Lung (tissue), 12 donors: Measurements from ENCODE around the gene FKBP7. TPM values are rescaled to one million over a fixed set of nuclear protein-coding genes. Genes with fewer than 3 reads are reported as not detected.

Experiments
- ATAC-seq: fragments of 200-7000 bp; cut with Tn5 transposase; one replicate; pipeline ENCODE4 v1.9.1; 2020; ENCODE audit warnings: moderate number of reproducible peaks; ENCODE audit not compliant: insufficient read depth, low FRiP score
- DNase-seq, 3 donors: peaks; one replicate each; pipeline ENCODE4 v3.0.0-alpha.2; 2013 to 2017
- H3K27ac ChIP-seq, 2 donors: one replicate each; pipeline ENCODE4 v1.5.1; 2013; ENCODE audit warnings: mild to moderate bottlenecking in 2 of 2, moderate library complexity in 2 of 2, control low read depth in 1 of 2, inconsistent platforms in 1 of 2, low read depth in 1 of 2, low read length in 1 of 2
- H3K27me3 ChIP-seq, 3 donors: one replicate each; pipeline ENCODE4 v1.5.1; 2013; ENCODE audit warnings: low read length in 2 of 3; ENCODE audit not compliant: control insufficient read depth in 3 of 3, insufficient read depth in 3 of 3
- H3K36me3 ChIP-seq, 4 donors: one replicate each; pipeline ENCODE4 v1.5.1; 2013; ENCODE audit warnings: low read length in 4 of 4, mild to moderate bottlenecking in 1 of 4, moderate library complexity in 1 of 4; ENCODE audit not compliant: control insufficient read depth in 4 of 4, insufficient read depth in 4 of 4
- H3K4me1 ChIP-seq, 5 donors: one replicate each; pipeline ENCODE4 v1.5.1; 2013; ENCODE audit warnings: low read length in 5 of 5, mild to moderate bottlenecking in 2 of 5, moderate library complexity in 1 of 5; ENCODE audit not compliant: control insufficient read depth in 5 of 5, insufficient read depth in 5 of 5
- H3K4me3 ChIP-seq: one replicate; pipeline ENCODE4 v1.5.1; 2013; ENCODE audit warnings: mild to moderate bottlenecking, control low read depth, moderate library complexity
- H3K9ac ChIP-seq, 2 donors: one replicate each; pipeline ENCODE4 v1.5.1; 2013; ENCODE audit warnings: low read length in 2 of 2, control low read depth in 1 of 2; ENCODE audit not compliant: insufficient read depth in 1 of 2
- H3K9me3 ChIP-seq, 4 donors: one replicate each; pipeline ENCODE4 v1.5.1; 2013; ENCODE audit warnings: low read length in 3 of 4, mild to moderate bottlenecking in 1 of 4, moderate library complexity in 1 of 4; ENCODE audit not compliant: control insufficient read depth in 4 of 4, insufficient read depth in 3 of 4
- WGBS, 2 donors: extraction: QIAGEN DNeasy Blood & Tissue Kit; methylation state at CpG; one replicate each; pipeline ENCODE4 v1.1.7; 2013; 5-methylcytosine and 5-hydroxymethylcytosine counted together
- polyA plus RNA-seq, 2 donors: library from polyadenylated mRNA; stranded (reverse); fragments of 200-250 nt; gene quantifications; one replicate each; pipeline ENCODE4 v1.2.1, GENCODE V29; 2013
- total RNA-seq, 2 donors: library from RNA; depleted of rRNA in 1 of 2; stranded (reverse); fragments of >200 nt in 1 of 2; gene quantifications; one replicate each; pipeline ENCODE4 v1.2.1, GENCODE V29; 2014 to 2021
- TF ChIP-seq, protein P1 (sequence below): IDR thresholded peaks from 2 replicates; pipeline ENCODE4 v1.5.1; 2012; ENCODE audit warnings: mild to moderate bottlenecking; ENCODE audit errors: control extremely low read depth, extremely low read depth
- donor health status: control.
- donor health status: control.
- donor health status: Bipolar disorder and iron deficiency.
- donor health status: healthy.
- donor health status: DM: yes; HTN: yes; CAD: no.

Gene FKBP7
- total and polyA plus RNA-seq, 4 donors: 6.6 to 53.3 (median 7.7) TPM

DNA sequence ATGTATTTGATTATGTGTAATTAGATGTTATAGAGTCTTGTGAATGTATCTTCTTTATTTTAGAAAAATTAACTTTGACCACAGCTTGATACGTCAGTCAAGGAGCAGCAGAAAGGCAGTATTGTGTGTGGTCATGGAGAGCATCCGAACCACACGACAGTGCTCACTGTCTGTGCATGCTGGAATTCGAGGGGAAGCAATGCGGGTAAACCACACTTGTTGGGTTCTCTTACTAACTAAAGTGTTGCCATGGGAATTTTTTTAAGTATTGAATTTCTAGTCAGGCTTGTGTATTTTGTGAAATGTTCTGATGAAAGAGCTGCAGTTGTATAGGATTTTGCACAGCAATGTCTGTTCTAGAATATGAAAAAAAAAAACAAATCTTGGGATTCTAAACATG lies 22.5 kb downstream of the FKBP7 start:
- H3K9me3 ChIP-seq: no peaks in the 10 kb centered on the region
- TF ChIP-seq, protein P1, sequence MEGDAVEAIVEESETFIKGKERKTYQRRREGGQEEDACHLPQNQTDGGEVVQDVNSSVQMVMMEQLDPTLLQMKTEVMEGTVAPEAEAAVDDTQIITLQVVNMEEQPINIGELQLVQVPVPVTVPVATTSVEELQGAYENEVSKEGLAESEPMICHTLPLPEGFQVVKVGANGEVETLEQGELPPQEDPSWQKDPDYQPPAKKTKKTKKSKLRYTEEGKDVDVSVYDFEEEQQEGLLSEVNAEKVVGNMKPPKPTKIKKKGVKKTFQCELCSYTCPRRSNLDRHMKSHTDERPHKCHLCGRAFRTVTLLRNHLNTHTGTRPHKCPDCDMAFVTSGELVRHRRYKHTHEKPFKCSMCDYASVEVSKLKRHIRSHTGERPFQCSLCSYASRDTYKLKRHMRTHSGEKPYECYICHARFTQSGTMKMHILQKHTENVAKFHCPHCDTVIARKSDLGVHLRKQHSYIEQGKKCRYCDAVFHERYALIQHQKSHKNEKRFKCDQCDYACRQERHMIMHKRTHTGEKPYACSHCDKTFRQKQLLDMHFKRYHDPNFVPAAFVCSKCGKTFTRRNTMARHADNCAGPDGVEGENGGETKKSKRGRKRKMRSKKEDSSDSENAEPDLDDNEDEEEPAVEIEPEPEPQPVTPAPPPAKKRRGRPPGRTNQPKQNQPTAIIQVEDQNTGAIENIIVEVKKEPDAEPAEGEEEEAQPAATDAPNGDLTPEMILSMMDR: no peak
- no peak overlapping the region for H3K27ac ChIP-seq
- no peaks in the 10 kb centered on the region for H3K36me3 ChIP-seq
- WGBS, 2 donors: 91 to 93% methylated on average over 5 of the region's 5 CpGs
- ATAC-seq: no peak
- peaks cover 0 to 13% (median 4%) of the 10 kb centered on the region in 5 donors for H3K4me1 ChIP-seq
- no peak for DNase-seq
- H3K27me3 ChIP-seq: no peaks in the 10 kb centered on the region
- H3K4me3 ChIP-seq: no peak overlapping the region
- no peak overlapping the region for H3K9ac ChIP-seq

DNA sequence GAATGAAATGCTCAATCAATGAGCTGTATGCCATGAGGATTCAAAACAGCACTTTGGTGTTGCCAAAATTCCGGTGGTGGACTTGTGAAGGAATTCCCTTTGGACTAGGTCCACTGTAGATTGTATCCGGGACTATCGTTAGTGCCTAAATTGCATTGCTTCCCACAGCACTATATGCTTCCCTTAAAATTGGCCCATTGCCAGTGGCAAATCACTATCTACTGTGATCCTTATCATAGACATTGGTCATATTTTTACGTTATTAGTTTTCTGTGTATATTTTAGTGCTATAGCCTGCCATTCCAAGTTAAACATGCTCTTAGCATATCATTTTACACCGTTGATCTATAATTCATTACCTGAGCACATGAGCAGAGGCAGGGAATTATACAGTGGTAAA lies 25.5 kb downstream of the FKBP7 start:
- no peaks in the 10 kb centered on the region for H3K9me3 ChIP-seq
- DNase-seq (peak in 2 of 3 donors; percentile 48 to 66), ATAC-seq (no peak)
- peaks cover 0 to 6% (median 2%) of the 10 kb centered on the region in 4 donors for H3K36me3 ChIP-seq
- H3K4me1 ChIP-seq: peaks cover 4 to 36% (median 13%) of the 10 kb centered on the region in 5 donors
- TF ChIP-seq, protein P1: no peak
- 68 to 78% methylated on average over 5 of the region's 5 CpGs for WGBS, 2 donors
- H3K9ac ChIP-seq: no peak overlapping the region
- H3K27me3 ChIP-seq: no peaks in the 10 kb centered on the region
- H3K4me3 ChIP-seq: no peak overlapping the region
- no peak overlapping the region for H3K27ac ChIP-seq

DNA sequence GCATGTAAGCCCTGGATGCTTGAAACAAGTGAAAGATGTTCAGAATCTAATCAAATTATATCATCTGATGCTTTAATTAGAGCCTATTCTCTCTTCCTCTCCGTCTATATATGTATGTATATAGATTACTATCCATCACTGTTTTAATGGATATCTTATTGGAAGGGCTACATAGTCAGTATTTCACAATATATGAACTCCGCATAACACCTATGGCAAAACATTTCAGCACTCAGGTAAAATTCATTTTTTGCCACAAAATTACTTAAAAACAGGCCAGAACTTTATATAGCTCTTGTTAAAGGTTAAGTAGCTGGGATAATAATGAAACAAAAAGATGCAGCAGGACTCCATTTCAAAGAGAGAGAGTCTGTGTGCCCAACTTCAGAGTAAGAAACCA lies 26.1 kb downstream of the FKBP7 start:
- Histone ChIP-seq H3K4me1 (peaks cover 4 to 32% (median 13%) of the 10 kb centered on the region in 5 donors), H3K27me3 (no peaks in the 10 kb centered on the region), H3K27ac (no peak overlapping the region), H3K4me3 (no peak overlapping the region), H3K9ac (no peak overlapping the region), H3K36me3 (peaks cover 0 to 7% (median 2%) of the 10 kb centered on the region in 4 donors), H3K9me3 (no peaks in the 10 kb centered on the region)
- TF ChIP-seq, protein P1: no peak
- ATAC-seq: no peak
- WGBS, 2 donors: 96 to 99% methylated on average over 2 of the region's 2 CpGs
- peak in 2 of 3 donors; percentile 6 to 16 for DNase-seq
